Tibial nerve (tissue), 4 donors: ENCODE results near the gene HIPK3. TPM values are rescaled to one million over a fixed set of nuclear protein-coding genes. Genes with fewer than 3 reads are reported as not detected.
"Not testable (repeated sequence)": the region's sequence is repeated elsewhere in the genome, so short reads cannot be mapped to it uniquely, and the experiment has no call there.

ENCODE experiments used
- DNase-seq, 2 donors: peaks; one replicate each; pipeline ENCODE4 v3.0.0-alpha.2; 2019; ENCODE audit warnings: low spot score in 2 of 2
- H3K27ac ChIP-seq, 4 donors: fragments of 200-600 bp; sonication (generic) in 3 of 4; one replicate each; pipeline ENCODE4 v1.5.1; 2017 to 2019; ENCODE audit warnings: mild to moderate bottlenecking in 1 of 4
- H3K27me3 ChIP-seq, 2 donors: fragments of 200-600 bp; sonication (generic) in 1 of 2; one replicate each; pipeline versions ENCODE4 v1.5.1 to v1.6.0; 2017 to 2019
- H3K36me3 ChIP-seq, 3 donors: fragments of 200-600 bp; sonication (generic); one replicate each; pipeline ENCODE4 v1.5.1; 2018 to 2019
- H3K4me1 ChIP-seq, 4 donors: fragments of 200-600 bp; sonication (generic) in 3 of 4; one replicate each; pipeline ENCODE4 v1.5.1; 2017 to 2019
- H3K4me3 ChIP-seq, 4 donors: fragments of 200-600 bp; sonication (generic) in 3 of 4; one replicate each; pipeline ENCODE4 v1.5.1; 2017 to 2019; ENCODE audit warnings: mild to moderate bottlenecking in 1 of 4, moderate library complexity in 1 of 4
- H3K9me3 ChIP-seq, 4 donors: fragments of 200-600 bp; sonication (generic) in 3 of 4; one replicate each; pipeline ENCODE4 v1.5.1; 2017 to 2019
- CTCF ChIP-seq, 5 experiments: fragments of 200-600 bp in 3 of 5; fragments of 450-650 bp in 2 of 5; sonication (generic) in 3 of 5; IDR thresholded peaks; one replicate each; pipeline ENCODE4 v1.5.1; 2016 to 2019; ENCODE audit warnings: antibody characterized with exemption in 5 of 5, mild to moderate bottlenecking in 3 of 5, moderate library complexity in 2 of 5
- EP300 ChIP-seq, 2 donors: sonication (generic); formaldehyde crosslinking; IDR thresholded peaks; one replicate each; pipeline ENCODE4 v1.6.1; 2017; ENCODE audit warnings: antibody characterized with exemption in 2 of 2, mild to moderate bottlenecking in 1 of 2
- POLR2A ChIP-seq, 2 donors: fragments of 450-650 bp; IDR thresholded peaks; one replicate each; pipeline ENCODE4 v1.6.1; 2017; ENCODE audit warnings: antibody characterized with exemption in 2 of 2, mild to moderate bottlenecking in 2 of 2, moderate library complexity in 2 of 2
- WGBS, 2 donors: methylation state at CpG; one replicate each; pipeline ENCODE4 v1.1.5; 2018; 5-methylcytosine and 5-hydroxymethylcytosine counted together
- total RNA-seq, 4 donors: library from RNA; depleted of rRNA; stranded (reverse); fragments of >200 nt; gene quantifications; one replicate each; pipeline ENCODE4 v1.1.0, GENCODE V29; 2016

The HIPK3 gene
- total RNA-seq, 4 donors from 2014 or later, result 212 to 302 (median 246) TPM

- Histone ChIP-seq H3K27me3 (no peaks in the 10 kb centered on the region), H3K27ac (no peak overlapping the region), H3K9me3 (no peaks in the 10 kb centered on the region), H3K36me3 (peaks cover 0 to 52% (median 0%) of the 10 kb centered on the region in 3 donors), H3K4me3 (no peak overlapping the region), H3K4me1 (peaks cover 0 to 56% (median 6%) of the 10 kb centered on the region in 4 donors)
- WGBS, 2 donors, result 88 to 90% methylated on average over 5 of the region's 5 CpGs
- DNase-seq, result no peak
- no peak for TF ChIP-seq POLR2A (IDR thresholded peaks at IDR 0.05)
- TF ChIP-seq CTCF (IDR thresholded peaks at IDR 0.05), result no peak
Observed at GRCh38 chr11:33296695-33297094, 39.5 kb downstream of the HIPK3 start.

- H3K9me3 ChIP-seq, result no peaks in the 10 kb centered on the region
- peaks cover 0 to 19% (median 0%) of the 10 kb centered on the region in 3 donors for H3K36me3 ChIP-seq
- H3K4me3 ChIP-seq, result no peak overlapping the region
- TF ChIP-seq EP300 (IDR thresholded peaks at IDR 0.05) (no peak), CTCF (IDR thresholded peaks at IDR 0.05) (no peak), POLR2A (IDR thresholded peaks at IDR 0.05) (no peak)
- WGBS, 2 donors, result 70 to 76% methylated on average over 4 of the region's 4 CpGs
- DNase-seq, result no peak
- no peaks in the 10 kb centered on the region for H3K27me3 ChIP-seq
- peaks cover 0 to 67% (median 20%) of the 10 kb centered on the region in 4 donors for H3K4me1 ChIP-seq
- H3K27ac ChIP-seq, result no peak overlapping the region
Observed at GRCh38 chr11:33303541-33303940, 46.4 kb downstream of the HIPK3 start.

- peaks cover 0 to 73% (median 15%) of the 10 kb centered on the region in 4 donors for H3K4me1 ChIP-seq
- H3K4me3 ChIP-seq, DNase-seq, H3K36me3 ChIP-seq, H3K27me3 ChIP-seq, H3K27ac ChIP-seq, H3K9me3 ChIP-seq: not testable (repeated sequence)
- 94 to 96% methylated on average over 6 of the region's 6 CpGs for WGBS, 2 donors
Observed at GRCh38 chr11:33306821-33307220, 49.6 kb downstream of the HIPK3 start.

- Histone ChIP-seq H3K27ac (peak overlapping the region in 1 of 4 donors; percentile 10), H3K4me1 (peaks cover 0 to 72% (median 12%) of the 10 kb centered on the region in 4 donors)
Observed at GRCh38 chr11:33307984-33308383, 50.8 kb downstream of the HIPK3 start.

GRCh38 chr11:33309118-33309517 is 51.9 kb downstream of the HIPK3 start:
- Histone ChIP-seq H3K9me3 (no peaks in the 10 kb centered on the region), H3K4me3 (no peak overlapping the region), H3K4me1 (peaks cover 0 to 72% (median 12%) of the 10 kb centered on the region in 4 donors), H3K36me3 (no peaks in the 10 kb centered on the region), H3K27me3 (no peaks in the 10 kb centered on the region), H3K27ac (no peak overlapping the region)
- no peak for TF ChIP-seq EP300 (IDR thresholded peaks at IDR 0.05)
- no peak for TF ChIP-seq POLR2A (IDR thresholded peaks at IDR 0.05)
- TF ChIP-seq CTCF (IDR thresholded peaks at IDR 0.05), result no peak
- WGBS, 2 donors, result 100% methylated on average over 1 of the region's 1 CpG
- DNase-seq, result no peak

More at GRCh38 chr11:33307984-33308383, 50.8 kb downstream of the HIPK3 start:
- H3K36me3 ChIP-seq, result no peaks in the 10 kb centered on the region
- no peak overlapping the region for H3K4me3 ChIP-seq
- H3K9me3 ChIP-seq, result no peaks in the 10 kb centered on the region
- no peak for DNase-seq
- H3K27me3 ChIP-seq, result no peaks in the 10 kb centered on the region
- no peak for TF ChIP-seq POLR2A (IDR thresholded peaks at IDR 0.05)
- TF ChIP-seq CTCF (IDR thresholded peaks at IDR 0.05), result no peak
- no peak for TF ChIP-seq EP300 (IDR thresholded peaks at IDR 0.05)
